ENCODE data around the gene PLXNA4.

Gene PLXNA4

DNA sequence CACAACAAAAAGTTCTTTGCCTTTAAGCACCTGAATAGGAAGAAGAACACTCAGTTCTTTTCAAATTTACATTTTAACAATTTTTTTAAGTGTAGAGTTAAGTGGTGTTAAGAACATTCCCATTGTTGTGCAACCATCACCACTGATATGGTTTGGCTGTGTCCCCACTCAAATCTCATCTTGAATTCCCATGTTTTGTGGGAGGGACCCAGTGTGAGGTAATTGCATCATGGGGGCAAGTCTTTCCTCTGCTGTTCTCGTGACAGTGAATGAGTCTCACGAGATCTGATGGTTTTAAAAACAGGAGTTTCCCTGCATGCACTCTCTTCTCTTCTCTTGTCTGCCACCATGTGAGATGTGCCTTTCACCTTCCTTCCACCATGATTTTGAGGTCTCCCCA lies 155.7 kb downstream of the PLXNA4 start:
- peaks cover 10% of the 10 kb centered on the region for H3K9me3 Mint-ChIP-seq
- peaks cover 4% of the 10 kb centered on the region for H3K4me1 Mint-ChIP-seq
- no peaks in the 10 kb centered on the region for H3K27me3 Mint-ChIP-seq
- ATAC-seq (no peak), DNase-seq (no peak)
- H3K27ac Mint-ChIP-seq: no peak overlapping the region
- H3K36me3 Mint-ChIP-seq (ENCODE audit: low read depth): no peaks in the 10 kb centered on the region
- no peak overlapping the region for H3K4me3 Mint-ChIP-seq

DNA sequence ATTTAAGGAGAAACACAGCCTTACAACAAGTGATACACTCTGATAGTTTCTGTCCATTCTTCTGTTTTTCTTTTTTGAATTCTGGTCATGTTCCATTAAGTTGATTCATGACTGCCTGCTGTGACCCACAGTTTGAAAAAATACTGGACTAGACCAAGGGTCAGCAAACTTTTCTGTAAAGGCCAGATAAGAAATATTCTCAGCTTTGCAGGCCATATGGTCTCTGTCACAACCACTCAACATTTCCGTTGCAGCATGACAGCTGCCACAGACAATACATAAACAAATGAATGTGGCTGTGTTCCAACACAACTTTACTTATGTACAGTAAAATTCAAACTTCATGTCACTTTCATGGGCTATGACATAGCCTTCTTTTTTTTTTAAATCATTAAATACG lies 156.7 kb downstream of the PLXNA4 start:
- no peaks in the 10 kb centered on the region for H3K36me3 Mint-ChIP-seq (ENCODE audit: low read depth)
- H3K4me1 Mint-ChIP-seq: peaks cover 2% of the 10 kb centered on the region
- no peak overlapping the region for H3K4me3 Mint-ChIP-seq
- H3K9me3 Mint-ChIP-seq: peaks cover 10% of the 10 kb centered on the region
- ATAC-seq (no peak), DNase-seq (no peak)
- H3K27me3 Mint-ChIP-seq: no peaks in the 10 kb centered on the region
- H3K27ac Mint-ChIP-seq: no peak overlapping the region

GRCh38 chr7:132418840-132419239 lies 157.4 kb downstream of the PLXNA4 start:
- peaks cover 10% of the 10 kb centered on the region for H3K9me3 Mint-ChIP-seq
- no peak for ATAC-seq
- H3K27me3 Mint-ChIP-seq: no peaks in the 10 kb centered on the region
- no peak for DNase-seq
- no peak overlapping the region for H3K4me3 Mint-ChIP-seq
- no peaks in the 10 kb centered on the region for H3K36me3 Mint-ChIP-seq (ENCODE audit: low read depth)
- H3K4me1 Mint-ChIP-seq: peaks cover 2% of the 10 kb centered on the region
- no peak overlapping the region for H3K27ac Mint-ChIP-seq

GRCh38 chr7:132417103-132417906 lies 159.0 kb downstream of the PLXNA4 start:
- no peaks in the 10 kb centered on the region for H3K36me3 Mint-ChIP-seq (ENCODE audit: low read depth)
- H3K9me3 Mint-ChIP-seq: peaks cover 10% of the 10 kb centered on the region
- no peak overlapping the region for H3K4me3 Mint-ChIP-seq
- no peak overlapping the region for H3K27ac Mint-ChIP-seq
- ATAC-seq: no peak
- no peaks in the 10 kb centered on the region for H3K27me3 Mint-ChIP-seq
- no peak for DNase-seq
- H3K4me1 Mint-ChIP-seq: peaks cover 2% of the 10 kb centered on the region

DNA sequence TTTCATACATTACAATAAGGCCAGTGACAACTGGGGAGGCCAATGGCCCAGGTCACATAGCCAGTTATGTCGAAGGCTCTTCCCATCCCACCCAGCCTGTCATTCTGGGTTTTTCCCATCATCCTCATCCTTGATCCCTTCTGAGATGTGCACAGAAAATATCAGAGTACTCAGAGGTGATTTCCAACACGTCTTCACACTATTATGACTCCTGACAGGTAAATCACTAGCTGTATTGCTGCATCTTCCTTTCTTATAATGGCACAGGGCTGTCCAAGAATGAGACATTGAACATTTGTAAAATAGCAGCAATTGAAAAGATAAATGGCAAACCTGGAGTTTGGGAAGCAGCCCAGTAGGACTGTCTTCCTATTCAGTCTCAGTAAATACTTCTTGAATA lies 159.9 kb downstream of the PLXNA4 start:
- H3K9me3 Mint-ChIP-seq: peaks cover 9% of the 10 kb centered on the region
- no peak for ATAC-seq
- H3K27me3 Mint-ChIP-seq: no peaks in the 10 kb centered on the region
- H3K4me1 Mint-ChIP-seq: peaks cover 2% of the 10 kb centered on the region
- no peak overlapping the region for H3K27ac Mint-ChIP-seq
- no peak overlapping the region for H3K4me3 Mint-ChIP-seq
- DNase-seq: no peak
- no peaks in the 10 kb centered on the region for H3K36me3 Mint-ChIP-seq (ENCODE audit: low read depth)

DNA sequence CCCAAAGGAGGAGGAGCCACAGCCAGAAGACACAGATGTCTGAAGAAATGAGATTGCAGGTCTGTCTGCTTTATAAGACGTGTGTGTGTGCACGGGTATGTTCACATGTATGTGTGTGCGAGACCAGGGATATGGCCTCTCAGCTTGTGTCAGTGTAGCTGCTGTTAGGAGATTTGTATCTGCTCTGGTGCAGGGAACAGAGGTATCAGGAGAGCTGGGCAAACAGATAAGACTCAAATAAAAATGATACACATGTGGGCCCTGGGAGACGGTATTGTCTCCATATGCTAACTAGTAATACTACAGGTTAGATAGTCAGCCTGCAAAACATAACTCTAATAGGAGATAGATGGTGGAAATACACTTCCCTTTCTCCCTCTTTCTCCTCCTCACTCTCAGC lies 161.0 kb downstream of the PLXNA4 start:
- ATAC-seq: no peak
- H3K36me3 Mint-ChIP-seq (ENCODE audit: low read depth): no peaks in the 10 kb centered on the region
- H3K4me1 Mint-ChIP-seq: peaks cover 2% of the 10 kb centered on the region
- H3K27me3 Mint-ChIP-seq: no peaks in the 10 kb centered on the region
- no peak for DNase-seq
- H3K9me3 Mint-ChIP-seq: no peaks in the 10 kb centered on the region
- no peak overlapping the region for H3K4me3 Mint-ChIP-seq
- no peak overlapping the region for H3K27ac Mint-ChIP-seq

- no peak for ATAC-seq
- peaks cover 2% of the 10 kb centered on the region for H3K4me1 Mint-ChIP-seq
- no peak for DNase-seq
- no peak overlapping the region for H3K4me3 Mint-ChIP-seq
- no peak overlapping the region for H3K27ac Mint-ChIP-seq
- no peaks in the 10 kb centered on the region for H3K27me3 Mint-ChIP-seq
- no peaks in the 10 kb centered on the region for H3K9me3 Mint-ChIP-seq
- no peaks in the 10 kb centered on the region for H3K36me3 Mint-ChIP-seq (ENCODE audit: low read depth)
Observed at GRCh38 chr7:132414857-132415256, 161.4 kb downstream of the PLXNA4 start.

DNA sequence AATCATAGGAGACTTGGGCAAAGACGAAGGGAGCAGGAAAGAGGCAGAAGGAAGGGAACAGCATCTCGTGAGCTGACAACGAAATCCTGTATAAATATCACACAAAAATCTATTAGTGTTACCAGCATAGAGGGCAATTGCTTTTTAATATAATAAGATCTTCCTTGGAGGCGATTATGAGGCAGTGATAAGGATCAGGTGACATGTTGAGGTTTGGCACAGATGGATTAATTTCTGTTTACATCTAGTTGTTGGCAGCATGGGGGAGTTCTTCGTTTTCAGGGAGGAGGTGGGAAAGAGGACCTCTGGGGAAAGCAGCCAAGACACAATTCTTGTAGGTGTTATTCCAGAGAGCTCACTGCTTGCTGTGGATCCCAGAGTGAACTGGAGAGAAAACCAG lies 163.8 kb downstream of the PLXNA4 start:
- H3K9me3 Mint-ChIP-seq: no peaks in the 10 kb centered on the region
- no peaks in the 10 kb centered on the region for H3K27me3 Mint-ChIP-seq
- no peaks in the 10 kb centered on the region for H3K36me3 Mint-ChIP-seq (ENCODE audit: low read depth)
- H3K27ac Mint-ChIP-seq: no peak overlapping the region
- ATAC-seq (no peak), DNase-seq (no peak)
- no peak overlapping the region for H3K4me3 Mint-ChIP-seq
- H3K4me1 Mint-ChIP-seq: no peaks in the 10 kb centered on the region

- no peaks in the 10 kb centered on the region for H3K27me3 Mint-ChIP-seq
- no peaks in the 10 kb centered on the region for H3K4me1 Mint-ChIP-seq
- DNase-seq: no peak
- no peak for ATAC-seq
- no peaks in the 10 kb centered on the region for H3K9me3 Mint-ChIP-seq
- no peaks in the 10 kb centered on the region for H3K36me3 Mint-ChIP-seq (ENCODE audit: low read depth)
- H3K4me3 Mint-ChIP-seq: no peak overlapping the region
- H3K27ac Mint-ChIP-seq: no peak overlapping the region
Observed at GRCh38 chr7:132410861-132411541, 165.3 kb downstream of the PLXNA4 start.

DNA sequence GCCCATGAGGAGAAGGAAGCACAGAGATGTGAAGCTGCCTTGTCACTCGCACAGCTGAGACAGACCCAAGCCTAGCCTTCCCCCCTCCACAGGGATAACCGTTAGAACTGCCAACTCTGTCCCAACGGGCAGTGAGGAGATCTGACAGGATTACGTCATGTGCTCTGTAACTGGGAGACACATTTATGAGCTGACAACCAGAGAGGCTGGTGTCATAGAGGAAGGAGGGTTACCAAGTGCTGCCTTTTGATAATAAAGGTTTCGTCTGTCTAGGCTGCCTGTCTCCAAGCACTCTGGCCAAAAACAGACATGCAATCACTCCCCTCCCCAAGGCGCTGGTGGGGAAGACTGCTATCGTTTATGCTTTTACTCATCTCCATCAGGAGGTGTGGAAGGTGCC lies 165.9 kb downstream of the PLXNA4 start:
- no peak overlapping the region for H3K4me3 Mint-ChIP-seq
- ATAC-seq: no peak
- no peak overlapping the region for H3K27ac Mint-ChIP-seq
- no peak for DNase-seq
- no peaks in the 10 kb centered on the region for H3K9me3 Mint-ChIP-seq
- no peaks in the 10 kb centered on the region for H3K27me3 Mint-ChIP-seq
- H3K36me3 Mint-ChIP-seq (ENCODE audit: low read depth): no peaks in the 10 kb centered on the region
- no peaks in the 10 kb centered on the region for H3K4me1 Mint-ChIP-seq

GRCh38 chr7:132407764-132408163 lies 168.5 kb downstream of the PLXNA4 start:
- H3K9me3 Mint-ChIP-seq: no peaks in the 10 kb centered on the region
- no peak overlapping the region for H3K4me3 Mint-ChIP-seq
- H3K27ac Mint-ChIP-seq: no peak overlapping the region
- no peak for DNase-seq
- no peak for ATAC-seq
- H3K4me1 Mint-ChIP-seq: no peaks in the 10 kb centered on the region
- H3K36me3 Mint-ChIP-seq (ENCODE audit: low read depth): no peaks in the 10 kb centered on the region
- no peaks in the 10 kb centered on the region for H3K27me3 Mint-ChIP-seq

GRCh38 chr7:132406039-132406438 lies 170.2 kb downstream of the PLXNA4 start:
- Mint-ChIP-seq H3K27me3 (no peaks in the 10 kb centered on the region), H3K4me1 (no peaks in the 10 kb centered on the region), H3K4me3 (no peak overlapping the region), H3K36me3 (ENCODE audit: low read depth) (no peaks in the 10 kb centered on the region), H3K9me3 (peaks cover 7% of the 10 kb centered on the region), H3K27ac (no peak overlapping the region)
- ATAC-seq: no peak
- no peak for DNase-seq

DNA sequence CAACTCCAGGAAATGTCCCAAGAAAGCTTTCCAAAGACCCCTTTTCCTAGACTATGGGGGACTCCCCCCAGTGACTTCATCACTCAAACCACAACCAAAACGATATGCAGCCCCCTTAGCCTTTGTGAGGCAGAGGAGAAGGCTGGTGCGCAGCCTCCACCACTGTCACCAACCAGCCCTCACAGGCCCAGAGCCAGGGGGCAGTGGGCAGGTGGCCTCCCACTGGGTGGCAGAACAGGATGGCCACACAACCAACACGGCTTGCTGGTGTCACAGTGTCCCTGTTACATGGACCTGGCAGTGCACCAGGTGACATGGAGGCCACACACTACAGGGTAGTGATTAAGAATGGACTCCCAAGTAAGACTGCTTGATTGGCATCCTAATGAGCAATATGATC lies 172.0 kb downstream of the PLXNA4 start:
- no peak overlapping the region for H3K4me3 Mint-ChIP-seq
- no peaks in the 10 kb centered on the region for H3K36me3 Mint-ChIP-seq (ENCODE audit: low read depth)
- H3K27ac Mint-ChIP-seq: no peak overlapping the region
- ATAC-seq (no peak), DNase-seq (no peak)
- no peaks in the 10 kb centered on the region for H3K27me3 Mint-ChIP-seq
- H3K9me3 Mint-ChIP-seq: peaks cover 7% of the 10 kb centered on the region
- no peaks in the 10 kb centered on the region for H3K4me1 Mint-ChIP-seq

- Mint-ChIP-seq H3K4me1 (no peaks in the 10 kb centered on the region), H3K27ac (no peak overlapping the region), H3K4me3 (no peak overlapping the region), H3K9me3 (peaks cover 7% of the 10 kb centered on the region), H3K27me3 (no peaks in the 10 kb centered on the region), H3K36me3 (ENCODE audit: low read depth) (no peaks in the 10 kb centered on the region)
- DNase-seq (no peak), ATAC-seq (no peak)
Observed at GRCh38 chr7:132403465-132404110, 172.7 kb downstream of the PLXNA4 start.

DNA sequence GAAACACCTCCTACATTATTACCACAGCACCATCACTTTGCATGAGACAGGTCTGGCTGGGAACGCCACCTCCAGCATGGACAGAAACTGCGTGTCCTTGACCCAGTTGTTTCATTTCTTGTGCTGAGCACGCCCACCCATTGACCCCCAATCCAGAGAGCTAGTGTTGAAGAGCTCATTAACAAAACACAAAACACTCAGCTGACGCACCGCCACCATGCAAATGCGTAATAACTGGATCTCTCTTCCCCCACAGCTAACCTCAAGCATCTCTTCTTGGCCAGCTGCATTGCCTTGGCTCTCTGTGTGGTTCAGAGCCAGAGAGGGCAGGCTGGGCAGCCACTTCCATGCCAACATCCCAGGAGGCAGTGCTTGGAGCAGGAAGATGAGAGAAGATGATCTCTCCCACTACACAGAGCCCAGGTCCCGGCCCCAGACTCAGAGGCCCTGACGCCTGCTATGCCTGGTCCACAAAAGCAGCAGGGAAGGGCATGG lies 173.5 kb downstream of the PLXNA4 start:
- H3K27me3 Mint-ChIP-seq: no peaks in the 10 kb centered on the region
- no peaks in the 10 kb centered on the region for H3K4me1 Mint-ChIP-seq
- H3K4me3 Mint-ChIP-seq: no peak overlapping the region
- ATAC-seq (no peak), DNase-seq (no peak)
- H3K9me3 Mint-ChIP-seq: peaks cover 7% of the 10 kb centered on the region
- H3K36me3 Mint-ChIP-seq (ENCODE audit: low read depth): no peaks in the 10 kb centered on the region
- no peak overlapping the region for H3K27ac Mint-ChIP-seq
